IMR-90 (cell line): ENCODE measurements around the gene TRAF3IP3. TPM values are rescaled to one million over a fixed set of nuclear protein-coding genes. Genes with fewer than 3 reads are reported as not detected.

Experiments used
- ATAC-seq: fragments of 200-7000 bp; cut with Tn5 transposase; 2 replicates; pipeline ENCODE4 v1.9.1; 2020; ENCODE audit warnings: low read depth, mild to moderate bottlenecking, moderate library complexity
- BruUV-seq: library from RNA; stranded (reverse); fragments of 400-500 nt; replicated peaks from 2 replicates; lab custom pipeline; 2021; lab: Mats Ljungman, UMichigan
- CTCF ChIA-PET: fragments of 300-600 bp; formaldehyde crosslinking; extraction: SDS; loops from one replicate; lab custom pipeline; 2021; ENCODE audit warnings: antibody characterized with exemption; lab: Yijun Ruan, JAX
- POLR2A ChIA-PET: fragments of 300-600 bp; sonication (Branson Sonifier 250); formaldehyde crosslinking; loops from one replicate; lab custom pipeline; 2022; ENCODE audit warnings: antibody characterized with exemption; ENCODE audit not compliant: unreplicated experiment; lab: Charles Lee
- DNase-seq: peaks from one replicate; pipeline ENCODE4 v3.0.0; 2013
- H2AFZ ChIP-seq: replicated peaks from 2 replicates; pipeline ENCODE3; 2013; ENCODE audit warnings: low read length, mild to moderate bottlenecking; ENCODE audit not compliant: poor library complexity
- H2AK5ac ChIP-seq: 2 replicates; pipeline ENCODE4 v1.6.1; 2013; ENCODE audit warnings: low read depth, low read length, inconsistent platforms
- H2AK9ac ChIP-seq: replicated peaks from 2 replicates; pipeline ENCODE3; 2013; ENCODE audit warnings: mild to moderate bottlenecking, low read depth, low read length, moderate library complexity; ENCODE audit not compliant: poor library complexity
- H2BK120ac ChIP-seq: 2 replicates; pipeline ENCODE4 v1.6.1; 2013; ENCODE audit warnings: low read depth, low read length, inconsistent platforms
- H2BK15ac ChIP-seq: 3 replicates; pipeline ENCODE4 v1.6.1; 2013; ENCODE audit warnings: low read depth, low read length, inconsistent platforms
- H2BK20ac ChIP-seq: 2 replicates; pipeline ENCODE4 v1.6.1; 2013; ENCODE audit warnings: low read depth, mild to moderate bottlenecking, inconsistent platforms, low read length, moderate library complexity
- H2BK5ac ChIP-seq: 2 replicates; pipeline ENCODE4 v1.6.1; 2013; ENCODE audit warnings: mild to moderate bottlenecking, low read depth, low read length, inconsistent platforms; ENCODE audit not compliant: poor library complexity, severe bottlenecking
- H3K14ac ChIP-seq: replicated peaks from 2 replicates; pipeline ENCODE4 v1.6.1; 2013; ENCODE audit warnings: low read depth, low read length, inconsistent platforms
- H3K18ac ChIP-seq: 2 replicates; pipeline ENCODE4 v1.6.1; 2013; ENCODE audit warnings: low read depth, low read length, control low read depth
- H3K23ac ChIP-seq: 2 replicates; pipeline ENCODE4 v1.6.1; 2013; ENCODE audit warnings: low read depth, low read length, inconsistent platforms
- H3K27ac ChIP-seq: 2 replicates; pipeline ENCODE4 v1.5.1; 2013; ENCODE audit warnings: mild to moderate bottlenecking, control low read depth, low read length; ENCODE audit not compliant: insufficient read depth
- H3K27me3 ChIP-seq: 2 replicates; pipeline ENCODE4 v1.6.1; 2013; ENCODE audit warnings: low read length; ENCODE audit not compliant: control insufficient read depth, insufficient read depth
- H3K36me3 ChIP-seq: 2 replicates; pipeline ENCODE4 v1.6.1; 2013; ENCODE audit warnings: low read length, mixed read lengths; ENCODE audit not compliant: control insufficient read depth, insufficient read depth
- H3K4ac ChIP-seq: 2 replicates; pipeline ENCODE4 v1.6.1; 2013; ENCODE audit warnings: low read depth, low read length, inconsistent platforms
- H3K4me1 ChIP-seq: 2 replicates; pipeline ENCODE4 v1.6.1; 2013; ENCODE audit warnings: low read length, mixed read lengths; ENCODE audit not compliant: control insufficient read depth, insufficient read depth
- H3K4me2 ChIP-seq: 2 replicates; pipeline ENCODE4 v1.6.1; 2013; ENCODE audit warnings: low read depth, mild to moderate bottlenecking, control low read depth, low read length, moderate library complexity
- H3K4me3 ChIP-seq: 2 replicates; pipeline ENCODE4 v1.5.1; 2013; ENCODE audit warnings: low read depth, mild to moderate bottlenecking, control low read depth, low read length, moderate library complexity; ENCODE audit not compliant: insufficient read depth
- H3K56ac ChIP-seq: 2 replicates; pipeline ENCODE4 v1.6.1; 2013; ENCODE audit warnings: low read length, inconsistent platforms; ENCODE audit not compliant: insufficient read depth; ENCODE audit errors: extremely low read depth
- H3K79me1 ChIP-seq, 2 experiments: 2 replicates each; pipeline ENCODE4 v1.6.1; 2013; ENCODE audit warnings: low read length in 2 of 2, inconsistent platforms in 1 of 2, low read depth in 1 of 2
- H3K9ac ChIP-seq: 2 replicates; pipeline ENCODE4 v1.6.1; 2013; ENCODE audit warnings: low read depth, low read length, control low read depth
- H3K9me1 ChIP-seq: 2 replicates; pipeline ENCODE4 v1.6.1; 2013; ENCODE audit warnings: low read length, inconsistent platforms; ENCODE audit not compliant: insufficient read depth
- H3K9me3 ChIP-seq: 2 replicates; pipeline ENCODE4 v1.6.1; 2013; ENCODE audit warnings: low read length; ENCODE audit not compliant: control insufficient read depth, insufficient read depth
- H4K20me1 ChIP-seq: 2 replicates; pipeline ENCODE4 v1.6.1; 2013; ENCODE audit warnings: low read length, inconsistent platforms; ENCODE audit not compliant: insufficient read depth
- H4K5ac ChIP-seq: 2 replicates; pipeline ENCODE4 v1.6.1; 2013; ENCODE audit warnings: mild to moderate bottlenecking, low read depth, low read length, control low read depth
- H4K8ac ChIP-seq, 2 experiments: 2 replicates each; pipeline ENCODE4 v1.6.1; 2013; ENCODE audit warnings: low read depth in 2 of 2, low read length in 2 of 2, control low read depth in 1 of 2, inconsistent platforms in 1 of 2
- H4K91ac ChIP-seq: 2 replicates; pipeline ENCODE4 v1.6.1; 2013; ENCODE audit warnings: low read depth, low read length, inconsistent platforms; ENCODE audit not compliant: insufficient read depth
- MAFK ChIP-seq: IDR thresholded peaks from 2 replicates; pipeline ENCODE4 v1.6.1; 2012; ENCODE audit warnings: low read depth, low read length, improper control_type of control experiment
- POLR2A ChIP-seq: IDR thresholded peaks from 2 replicates; pipeline ENCODE4 v1.6.1; 2012; ENCODE audit warnings: mild to moderate bottlenecking, low read depth, low read length
- RCOR1 ChIP-seq: IDR thresholded peaks from 2 replicates; pipeline ENCODE4 v1.6.1; 2012; ENCODE audit warnings: mild to moderate bottlenecking, low read length, improper control_type of control experiment; ENCODE audit not compliant: insufficient replicate concordance
- SMC3 ChIP-seq: fragments of 150-350 bp; IDR thresholded peaks from 2 replicates; pipeline ENCODE4 v1.6.1; 2016; ENCODE audit warnings: low read depth, mild to moderate bottlenecking, antibody characterized with exemption, low read length, moderate library complexity
- USF2 ChIP-seq: fragments of 150-350 bp; IDR thresholded peaks from 2 replicates; pipeline ENCODE4 v1.6.1; 2017; ENCODE audit warnings: mild to moderate bottlenecking, antibody characterized with exemption, low read length, low read depth
- WGBS, 2 experiments: methylation state at CpG; one replicate each; pipeline versions ENCODE4 v1.1.5 to v1.1.7; 2013; ENCODE audit warnings: missing lambda C conversion rate in 2 of 2; ENCODE audit not compliant: insufficient read length in 1 of 2; ENCODE audit errors: extremely low coverage in 2 of 2; 5-methylcytosine and 5-hydroxymethylcytosine counted together
- dilution Hi-C: fragments of 300-500 bp; cut with HindIII; formaldehyde crosslinking; loops from one replicate; pipeline ENCODE4 v1.14.3; 2018; ENCODE audit warnings: low sequenced_read_pairs; ENCODE audit not compliant: unreplicated experiment
- in situ Hi-C: fragments of 300-500 bp; cut with MboI; formaldehyde crosslinking; loops from 3 replicates; pipeline ENCODE4 v1.14.3; 2019; ENCODE audit warnings: low sequenced_read_pairs, inconsistent platforms, mixed read lengths
- intact Hi-C: fragments of 100-400 bp; cut with micrococcal nuclease; formaldehyde crosslinking; loops from 2 replicates; pipeline ENCODE4 v1.10.0; 2022
- polyA plus RNA-seq, 3 experiments: library from polyadenylated mRNA; depleted of rRNA; stranded (reverse); fragments of >200 nt; gene quantifications; 2 replicates each; pipeline ENCODE4 v1.2.3, GENCODE V29; 2012; ENCODE audit warnings: low replicate concordance in 1 of 3
- total RNA-seq: library from RNA; depleted of rRNA; stranded (reverse); fragments of >200 nt; gene quantifications from 2 replicates; pipeline ENCODE4 v1.2.3, GENCODE V29; 2012

TRAF3IP3 gene
- total and polyA plus RNA-seq, 2 of the 4 experiments (the other 2 are of a cell fraction) = 0.12 to 0.18 TPM

GRCh38 chr1:209723265-209723664 lies 32.6 kb upstream of the TRAF3IP3 start:
- Histone ChIP-seq H3K4me1 (peaks cover 1% of the 10 kb centered on the region; the same call in 1 of the 2 replicates), H2AK9ac (no peak overlapping the region), H3K36me3 (no peaks in the 10 kb centered on the region), H3K27me3 (no peaks in the 10 kb centered on the region), H3K9me1 (no peaks in the 10 kb centered on the region), H3K4ac (no peak overlapping the region), H3K14ac (no peak overlapping the region), H3K56ac (no peak overlapping the region), H3K18ac (no peak overlapping the region), H3K23ac (no peak overlapping the region), H2BK120ac (no peak overlapping the region), H2BK5ac (no peak overlapping the region), H2BK20ac (no peak overlapping the region), H3K27ac (no peak overlapping the region), H3K4me2 (no peak overlapping the region), H2AFZ (no peak overlapping the region), H3K4me3 (no peak overlapping the region), H2AK5ac (no peak overlapping the region), H3K9ac (no peak overlapping the region), H4K8ac (no peak overlapping the region), H4K5ac (no peak overlapping the region), H2BK15ac (no peak overlapping the region), H3K79me1 (no peaks in the 10 kb centered on the region), H3K9me3 (no peaks in the 10 kb centered on the region), H4K91ac (no peak overlapping the region), H4K20me1 (no peaks in the 10 kb centered on the region)
- ChIA-PET POLR2A (no interaction called here), CTCF (no interaction called here)
- dilution Hi-C loops (no loop called here), in situ Hi-C loops (no loop called here), intact Hi-C loops (no loop called here)
- DNase-seq (no peak), ATAC-seq (no peak)
- BruUV-seq = no TSS peak
- no peak for TF ChIP-seq RCOR1
- TF ChIP-seq USF2 = no peak
- no peak for TF ChIP-seq POLR2A
- no peak for TF ChIP-seq SMC3
- TF ChIP-seq MAFK = no peak
- no CpG with 5 or more reads among the region's 3 CpGs for WGBS, 2 experiments
